GM12801 (cell line): ENCODE measurements around the gene FAHD1.

ENCODE experiments used
- CTCF ChIP-seq: IDR thresholded peaks from one replicate; pipeline ENCODE4 v1.5.1; 2011; ENCODE audit warnings: control low read depth; ENCODE audit not compliant: insufficient read length; ENCODE audit errors: extremely low read depth

Gene FAHD1

GRCh38 chr16:1846416-1846815 lies 19.4 kb downstream of the FAHD1 start:
- no peak for TF ChIP-seq CTCF

- no peak for TF ChIP-seq CTCF
Measured at GRCh38 chr16:1850981-1851380, 24.0 kb downstream of the FAHD1 start.

GRCh38 chr16:1851793-1852192 lies 24.8 kb downstream of the FAHD1 start:
- no peak for TF ChIP-seq CTCF

GRCh38 chr16:1857433-1858097 lies 30.6 kb downstream of the FAHD1 start:
- TF ChIP-seq CTCF = no peak

- TF ChIP-seq CTCF = no peak
Measured at GRCh38 chr16:1858189-1858865, 31.3 kb downstream of the FAHD1 start.

GRCh38 chr16:1859650-1860049 lies 32.6 kb downstream of the FAHD1 start:
- no peak for TF ChIP-seq CTCF

- no peak for TF ChIP-seq CTCF
Measured at GRCh38 chr16:1861730-1862129, 34.7 kb downstream of the FAHD1 start.
